NCI-H82 (cell line): ENCODE measurements around the gene RNASE13.
A peak's percentile ranks its signal among the peaks of the same experiment; 100 is the strongest.

Experiments used
- DNase-seq: peaks from one replicate; lab custom pipeline; 2025; lab: John Stamatoyannopoulos, UW

Gene RNASE13, protein sequence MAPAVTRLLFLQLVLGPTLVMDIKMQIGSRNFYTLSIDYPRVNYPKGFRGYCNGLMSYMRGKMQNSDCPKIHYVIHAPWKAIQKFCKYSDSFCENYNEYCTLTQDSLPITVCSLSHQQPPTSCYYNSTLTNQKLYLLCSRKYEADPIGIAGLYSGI

DNA sequence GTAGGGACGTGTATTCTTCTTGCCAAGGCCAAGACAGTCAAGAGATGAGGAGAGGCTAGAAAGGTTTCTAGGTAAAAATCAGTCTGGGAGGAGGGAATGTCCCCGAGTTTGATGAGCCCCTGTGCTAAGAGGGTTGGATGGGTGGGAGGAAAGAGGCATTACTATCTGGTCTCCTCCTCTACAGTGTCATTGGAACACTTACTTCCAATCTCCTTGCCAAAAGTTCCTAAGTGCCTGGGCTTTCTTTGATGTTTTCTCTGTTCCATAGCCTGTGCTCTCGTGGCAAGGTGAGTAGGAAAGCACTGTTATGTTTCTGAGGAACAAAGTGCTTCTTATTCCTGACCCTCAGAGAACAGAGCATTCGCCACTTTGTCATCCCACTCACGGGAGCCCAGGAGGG, at the start of gene RNASE13:
RNASE13 (minus strand) TSS at position 101 of the 400 bp plus-strand sequence. CDS start 519 bp downstream, outside the sequence.
- DNase-seq: no peak

DNA sequence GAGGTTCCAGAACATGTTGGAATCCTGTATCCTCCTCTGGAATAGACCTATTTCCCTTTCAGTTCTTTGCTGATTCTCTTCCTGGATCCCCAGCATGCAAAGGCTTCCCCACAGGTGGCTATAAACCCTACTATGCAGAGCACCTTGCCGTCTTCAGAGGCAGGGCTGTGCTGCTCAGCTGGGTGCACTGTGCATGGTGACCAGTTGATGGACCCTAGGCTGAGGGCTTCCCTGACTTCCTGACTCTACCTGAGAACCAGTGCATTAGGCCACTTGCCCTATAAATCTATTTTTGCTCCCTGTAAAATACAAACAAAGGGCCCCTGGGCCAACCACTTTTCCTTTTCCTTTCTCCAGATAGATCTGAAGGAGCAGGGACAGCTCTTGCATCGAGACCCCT, 49.8 kb upstream of the RNASE13 start:
- no peak for DNase-seq

DNA sequence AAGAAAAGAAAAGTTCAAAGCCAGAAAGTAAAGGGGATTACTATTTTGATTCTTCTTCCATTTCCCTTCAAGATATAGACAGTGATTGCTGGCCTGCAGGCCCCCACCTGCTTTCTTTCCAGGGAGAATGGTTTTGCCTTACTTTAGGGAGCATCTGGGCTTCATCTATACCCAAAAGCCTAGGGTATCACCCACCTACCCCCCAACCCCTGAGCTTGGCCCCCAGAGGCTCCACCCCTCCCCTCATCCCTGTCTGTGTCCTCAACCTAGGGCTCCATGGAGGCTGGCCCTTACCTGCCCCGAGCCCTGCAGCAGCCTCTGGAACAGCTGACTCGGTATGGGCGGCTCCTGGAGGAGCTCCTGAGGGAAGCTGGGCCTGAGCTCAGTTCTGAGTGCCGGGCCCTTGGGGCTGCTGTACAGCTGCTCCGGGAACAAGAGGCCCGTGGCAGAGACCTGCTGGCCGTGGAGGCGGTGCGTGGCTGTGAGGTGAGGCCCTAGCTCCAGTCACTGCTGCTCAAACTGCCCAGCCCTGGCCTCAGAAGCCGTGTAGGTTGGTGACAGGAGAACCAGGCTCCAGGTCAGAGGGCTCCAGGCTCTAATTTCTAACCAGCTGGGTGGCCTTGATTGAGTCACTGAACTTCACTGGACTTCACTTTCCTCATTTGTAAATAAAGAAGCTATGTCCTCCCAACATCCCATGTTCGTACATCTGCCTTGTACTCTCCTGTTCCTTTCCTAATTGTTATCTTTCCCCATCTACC, 49.1 kb upstream of the RNASE13 start:
- no peak for DNase-seq

DNA sequence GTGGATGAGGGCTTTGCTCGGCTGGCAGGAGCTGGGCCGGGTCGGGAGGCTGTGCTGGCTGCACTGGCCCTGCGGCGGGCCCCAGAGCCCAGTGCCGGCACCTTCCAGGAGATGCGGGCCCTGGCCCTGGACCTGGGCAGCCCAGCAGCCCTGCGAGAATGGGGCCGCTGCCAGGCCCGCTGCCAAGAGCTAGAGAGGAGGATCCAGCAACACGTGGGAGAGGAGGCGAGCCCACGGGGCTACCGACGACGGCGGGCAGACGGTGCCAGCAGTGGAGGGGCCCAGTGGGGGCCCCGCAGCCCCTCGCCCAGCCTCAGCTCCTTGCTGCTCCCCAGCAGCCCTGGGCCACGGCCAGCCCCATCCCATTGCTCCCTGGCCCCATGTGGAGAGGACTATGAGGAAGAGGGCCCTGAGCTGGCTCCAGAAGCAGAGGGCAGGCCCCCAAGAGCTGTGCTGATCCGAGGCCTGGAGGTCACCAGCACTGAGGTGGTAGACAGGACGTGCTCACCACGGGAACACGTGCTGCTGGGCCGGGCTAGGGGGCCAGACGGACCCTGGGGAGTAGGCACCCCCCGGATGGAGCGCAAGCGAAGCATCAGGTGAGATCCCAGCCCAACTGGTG, 47.0 kb upstream of the RNASE13 start:
- no peak for DNase-seq

DNA sequence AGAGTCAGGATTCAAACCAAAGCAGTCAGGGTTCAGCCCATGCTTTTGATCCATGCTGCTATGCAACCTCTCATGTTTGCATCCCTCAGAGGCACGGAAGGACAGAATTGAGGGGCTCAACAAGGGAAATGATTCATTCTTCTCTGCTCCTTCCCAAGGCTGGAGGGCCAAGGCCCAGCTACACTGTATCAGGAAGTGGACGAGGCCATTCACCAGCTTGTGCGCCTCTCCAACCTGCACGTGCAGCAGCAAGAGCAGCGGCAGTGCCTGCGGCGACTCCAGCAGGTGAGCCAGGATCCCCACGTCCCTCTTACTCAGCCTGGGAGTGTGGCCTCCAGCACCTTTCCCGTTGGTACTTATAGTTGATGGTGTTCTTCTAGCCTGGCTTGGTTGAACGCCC, 44.1 kb upstream of the RNASE13 start:
- no peak for DNase-seq

DNA sequence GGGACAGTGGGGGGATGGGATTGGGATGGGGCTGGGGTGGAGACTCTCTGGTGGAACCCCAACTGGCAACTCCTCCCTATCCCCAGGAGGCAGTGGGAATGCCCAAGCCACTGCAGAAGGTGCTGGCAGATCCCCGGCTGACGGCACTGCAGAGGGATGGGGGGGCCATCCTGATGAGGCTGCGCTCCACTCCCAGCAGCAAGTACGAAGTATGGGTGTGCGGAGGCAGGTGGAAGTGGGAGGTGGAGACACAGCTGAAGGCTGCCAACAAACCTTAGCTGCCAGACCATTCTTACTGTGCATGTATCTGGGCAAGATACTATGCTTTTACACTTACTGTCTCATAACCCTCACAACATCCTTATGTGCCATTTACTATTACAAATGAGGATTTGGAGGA, 43.7 kb upstream of the RNASE13 start:
- DNase-seq: no peak

DNA sequence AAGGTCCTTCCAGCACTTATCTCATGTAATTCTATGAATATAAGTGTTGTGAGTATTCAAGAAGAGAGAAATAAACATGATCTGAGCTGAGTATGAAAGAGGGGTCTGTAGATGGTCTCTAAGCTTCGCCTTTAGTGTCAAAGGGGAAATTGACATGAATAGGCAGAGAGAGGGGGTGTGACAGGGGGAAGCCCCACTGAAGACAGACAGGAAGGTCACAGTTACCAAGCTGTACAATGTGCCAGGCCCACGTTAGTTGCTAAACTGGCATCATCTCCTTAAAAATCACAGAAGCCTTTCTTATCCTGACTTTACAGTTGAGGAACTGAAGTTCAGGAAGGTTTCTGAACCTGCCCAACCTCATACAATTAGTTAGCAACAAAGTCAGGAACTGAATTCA, 43.1 kb upstream of the RNASE13 start:
- no peak for DNase-seq

DNA sequence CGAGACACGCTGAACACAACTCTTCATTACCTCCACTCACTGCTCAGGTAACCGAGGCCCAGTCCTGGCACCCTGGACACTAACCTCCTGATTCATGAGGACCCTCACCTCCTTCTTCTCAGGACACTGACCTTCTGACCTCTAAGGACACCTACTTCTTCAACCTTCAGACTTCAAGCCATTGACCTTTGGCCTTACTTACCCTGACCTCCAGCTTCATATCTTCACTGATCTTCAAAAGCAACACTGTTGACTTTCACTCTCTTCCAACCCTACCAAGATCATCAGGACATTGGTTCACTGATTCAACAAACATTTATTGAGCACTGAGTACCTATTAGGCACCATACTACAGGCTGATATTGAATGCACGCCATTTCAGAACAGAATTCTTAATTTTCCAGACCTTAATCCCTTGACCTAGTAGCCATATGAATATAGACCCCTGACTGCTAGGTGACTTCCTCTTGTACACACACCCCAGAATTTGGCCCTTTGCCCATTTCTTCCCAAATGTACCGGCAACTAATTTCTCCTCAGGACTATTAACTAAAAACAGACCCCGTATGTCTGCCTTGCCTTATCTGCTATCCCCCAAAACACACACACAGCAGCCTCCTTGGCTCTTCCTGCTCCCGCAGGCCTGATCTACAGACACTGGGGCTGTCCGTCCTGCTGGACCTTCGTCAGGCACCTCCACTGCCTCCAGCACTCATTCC, 41.3 kb upstream of the RNASE13 start:
- DNase-seq: no peak

DNA sequence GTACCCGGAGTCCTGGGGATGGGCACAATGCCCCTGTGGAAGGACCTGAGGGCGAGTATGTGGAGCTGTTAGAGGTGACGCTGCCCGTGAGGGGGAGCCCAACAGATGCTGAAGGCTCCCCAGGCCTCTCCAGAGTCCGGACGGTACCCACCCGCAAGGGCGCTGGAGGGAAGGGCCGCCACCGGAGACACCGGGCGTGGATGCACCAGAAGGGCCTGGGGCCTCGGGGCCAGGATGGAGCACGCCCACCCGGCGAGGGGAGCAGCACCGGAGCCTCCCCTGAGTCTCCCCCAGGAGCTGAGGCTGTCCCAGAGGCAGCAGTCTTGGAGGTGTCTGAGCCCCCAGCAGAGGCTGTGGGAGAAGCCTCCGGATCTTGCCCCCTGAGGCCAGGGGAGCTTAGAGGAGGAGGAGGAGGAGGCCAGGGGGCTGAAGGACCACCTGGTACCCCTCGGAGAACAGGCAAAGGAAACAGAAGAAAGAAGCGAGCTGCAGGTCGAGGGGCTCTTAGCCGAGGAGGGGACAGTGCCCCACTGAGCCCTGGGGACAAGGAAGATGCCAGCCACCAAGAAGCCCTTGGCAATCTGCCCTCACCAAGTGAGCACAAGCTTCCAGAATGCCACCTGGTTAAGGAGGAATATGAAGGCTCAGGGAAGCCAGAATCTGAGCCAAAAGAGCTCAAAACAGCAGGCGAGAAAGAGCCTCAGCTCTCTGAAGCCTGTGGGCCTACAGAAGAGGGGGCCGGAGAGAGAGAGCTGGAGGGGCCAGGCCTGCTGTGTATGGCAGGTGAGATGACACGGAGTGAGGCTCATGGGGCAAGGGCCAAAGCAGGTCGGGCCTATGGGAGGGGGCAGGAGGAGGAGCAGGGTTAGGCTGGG, 40.0 kb upstream of the RNASE13 start:
- no peak for DNase-seq

DNA sequence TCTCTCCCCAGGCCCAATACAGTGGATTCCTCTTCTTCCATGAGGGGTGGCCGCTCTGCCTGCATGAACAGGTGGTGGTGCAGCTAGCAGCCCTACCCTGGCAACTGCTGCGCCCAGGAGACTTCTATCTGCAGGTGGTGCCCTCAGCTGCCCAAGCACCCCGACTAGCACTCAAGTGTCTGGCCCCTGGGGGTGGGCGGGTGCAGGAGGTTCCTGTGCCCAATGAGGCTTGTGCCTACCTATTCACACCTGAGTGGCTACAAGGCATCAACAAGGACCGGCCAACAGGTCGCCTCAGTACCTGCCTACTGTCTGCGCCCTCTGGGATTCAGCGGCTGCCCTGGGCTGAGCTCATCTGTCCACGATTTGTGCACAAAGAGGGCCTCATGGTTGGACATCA, 39.3 kb upstream of the RNASE13 start:
- DNase-seq: no peak

DNA sequence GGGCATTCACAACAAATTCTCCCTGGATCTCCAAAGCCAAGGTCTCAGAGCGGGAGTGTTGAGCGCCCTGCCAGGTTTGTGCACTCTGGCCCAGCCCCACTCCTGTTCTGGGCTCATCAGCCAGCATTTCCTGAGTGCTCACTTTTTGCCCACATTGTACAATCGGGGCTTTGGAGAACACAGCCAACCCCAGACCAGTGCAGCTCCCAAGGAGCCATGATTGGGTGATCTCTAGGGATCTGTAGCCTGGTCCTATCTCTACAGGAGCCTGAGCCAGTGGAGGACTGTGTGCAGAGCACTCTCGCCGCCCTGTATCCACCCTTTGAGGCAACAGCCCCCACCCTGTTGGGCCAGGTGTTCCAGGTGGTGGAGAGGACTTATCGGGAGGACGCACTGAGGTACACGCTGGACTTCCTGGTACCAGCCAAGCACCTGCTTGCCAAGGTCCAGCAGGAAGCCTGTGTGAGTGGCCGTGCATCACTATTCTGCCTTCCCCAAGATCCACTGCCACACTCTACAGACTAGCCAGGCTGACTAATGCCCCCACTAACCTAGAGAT, 38.3 kb upstream of the RNASE13 start:
- no peak for DNase-seq

DNA sequence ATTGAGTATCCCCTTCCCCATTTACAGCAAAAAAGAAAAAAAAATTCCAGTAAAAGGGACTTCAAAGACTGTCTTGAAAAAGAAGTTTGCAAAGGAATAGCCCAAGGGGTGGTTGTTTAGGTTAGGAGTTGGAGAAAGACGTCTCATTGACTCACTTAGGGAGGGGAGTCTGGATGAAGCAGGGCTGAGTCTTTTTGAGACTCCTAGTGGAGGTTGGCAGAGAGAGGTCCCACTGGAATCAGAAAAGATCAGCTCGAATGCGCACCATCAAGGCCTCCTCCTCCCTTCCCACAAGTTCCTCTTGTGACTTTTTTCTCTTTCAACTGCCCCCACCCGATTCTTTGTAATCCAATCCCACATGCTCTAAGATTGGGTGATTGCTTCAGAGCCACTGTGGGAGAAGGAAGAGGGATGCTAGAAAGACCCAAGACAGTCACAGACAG, 37.4 kb upstream of the RNASE13 start:
- no peak for DNase-seq

DNA sequence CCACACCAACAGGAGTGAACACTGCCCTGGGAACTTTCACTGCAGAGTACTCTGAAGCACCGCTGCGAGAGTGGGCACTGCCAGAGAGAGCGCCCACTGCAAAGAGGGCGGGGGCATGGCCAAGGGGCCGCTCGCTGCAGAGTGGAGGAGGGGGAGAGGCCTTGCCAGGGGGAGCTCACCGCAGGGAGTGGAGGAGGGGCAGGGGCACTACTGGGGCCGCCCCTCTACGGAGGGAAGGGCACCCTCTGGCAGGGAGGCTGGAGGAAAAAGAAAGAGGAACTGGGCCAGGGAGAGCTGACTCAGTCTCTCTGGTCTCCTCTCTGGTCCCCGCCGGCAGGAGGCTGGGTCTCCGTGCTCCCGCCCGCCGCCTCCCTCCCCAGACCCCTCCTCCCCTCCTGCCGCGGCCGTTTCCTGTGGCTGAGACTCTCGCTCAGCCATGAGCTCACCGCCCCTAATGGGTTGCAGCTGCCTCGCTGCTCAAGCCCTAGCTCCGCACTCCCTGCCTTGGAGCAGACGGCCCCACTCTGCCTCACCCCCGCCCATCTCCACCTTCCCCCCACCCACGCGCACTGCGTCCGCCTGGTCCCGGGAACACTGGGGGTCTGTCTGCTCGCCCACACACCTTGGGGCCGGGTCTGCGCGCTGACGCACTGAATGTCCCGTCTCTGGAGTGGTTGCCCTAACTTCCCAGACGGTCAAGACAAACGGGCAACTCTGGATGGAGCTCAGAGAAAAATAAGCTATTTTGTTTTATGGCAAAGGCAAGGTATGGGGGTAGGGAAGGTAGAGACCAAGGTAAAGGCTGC, 36.8 kb upstream of the RNASE13 start:
- peak; percentile 85 for DNase-seq

DNA sequence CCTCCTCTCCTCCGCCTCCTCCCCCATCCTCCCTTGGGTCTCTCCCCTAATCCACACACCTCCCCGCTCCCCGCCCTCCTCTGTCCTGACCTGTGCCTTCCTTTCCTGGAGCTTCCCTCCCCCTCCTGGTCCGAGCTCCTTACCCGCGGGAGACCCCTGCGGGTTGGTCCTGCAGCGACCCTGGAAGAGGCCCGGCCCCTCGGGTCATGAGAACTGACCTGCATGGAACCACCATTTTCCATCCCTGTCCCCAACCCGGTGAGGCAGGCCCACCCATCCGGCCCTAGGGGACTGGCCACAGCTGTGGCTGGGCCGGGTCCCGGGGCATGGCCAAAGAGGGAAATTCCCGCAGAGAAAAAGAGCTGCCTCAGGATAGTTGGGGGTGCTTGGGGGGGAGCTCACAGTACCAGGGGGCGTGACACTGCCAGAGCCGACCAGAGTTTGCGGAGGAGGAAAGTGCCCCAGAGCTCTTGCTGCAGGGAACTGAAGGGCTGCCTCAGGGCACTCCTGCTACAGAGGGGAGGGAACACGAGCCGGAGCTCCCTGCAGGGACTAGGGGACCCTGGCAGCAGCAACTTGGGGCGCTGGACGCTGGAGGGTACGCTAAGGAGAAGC, 36.1 kb upstream of the RNASE13 start:
- peak; percentile 49 for DNase-seq

DNA sequence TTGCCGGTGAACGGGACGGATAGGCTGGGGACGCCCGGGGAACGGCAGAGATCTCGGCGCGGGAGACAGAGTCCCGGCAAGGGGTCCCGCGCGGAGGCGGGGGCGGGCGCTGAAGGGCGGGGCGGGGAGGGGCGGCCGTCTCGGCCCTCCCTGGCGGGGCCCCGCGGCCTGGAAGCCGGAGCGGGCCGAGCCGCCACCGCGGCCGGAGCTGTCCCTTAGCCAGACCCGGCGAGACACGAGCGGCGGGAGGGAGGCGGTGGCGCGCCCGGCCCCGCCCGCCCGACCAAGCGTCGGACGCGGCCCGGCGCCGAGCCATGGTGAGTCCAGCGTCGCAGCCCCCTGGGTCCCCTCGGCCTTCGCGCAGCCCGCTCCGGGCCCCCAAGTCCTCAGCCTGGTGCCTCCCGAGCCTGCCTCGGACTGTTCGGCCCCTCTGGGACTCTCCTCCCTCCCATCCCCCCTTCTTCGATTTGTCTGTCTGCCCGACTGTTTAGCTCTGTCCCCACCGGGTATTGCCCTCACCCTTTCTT, 35.5 kb upstream of the RNASE13 start, which contains the start of gene ARHGEF40:
ARHGEF40 (plus strand) TSS at position 222 of the 527 bp plus-strand sequence; CDS start at position 315, 93 bp downstream.
- peak; percentile 47 for DNase-seq

DNA sequence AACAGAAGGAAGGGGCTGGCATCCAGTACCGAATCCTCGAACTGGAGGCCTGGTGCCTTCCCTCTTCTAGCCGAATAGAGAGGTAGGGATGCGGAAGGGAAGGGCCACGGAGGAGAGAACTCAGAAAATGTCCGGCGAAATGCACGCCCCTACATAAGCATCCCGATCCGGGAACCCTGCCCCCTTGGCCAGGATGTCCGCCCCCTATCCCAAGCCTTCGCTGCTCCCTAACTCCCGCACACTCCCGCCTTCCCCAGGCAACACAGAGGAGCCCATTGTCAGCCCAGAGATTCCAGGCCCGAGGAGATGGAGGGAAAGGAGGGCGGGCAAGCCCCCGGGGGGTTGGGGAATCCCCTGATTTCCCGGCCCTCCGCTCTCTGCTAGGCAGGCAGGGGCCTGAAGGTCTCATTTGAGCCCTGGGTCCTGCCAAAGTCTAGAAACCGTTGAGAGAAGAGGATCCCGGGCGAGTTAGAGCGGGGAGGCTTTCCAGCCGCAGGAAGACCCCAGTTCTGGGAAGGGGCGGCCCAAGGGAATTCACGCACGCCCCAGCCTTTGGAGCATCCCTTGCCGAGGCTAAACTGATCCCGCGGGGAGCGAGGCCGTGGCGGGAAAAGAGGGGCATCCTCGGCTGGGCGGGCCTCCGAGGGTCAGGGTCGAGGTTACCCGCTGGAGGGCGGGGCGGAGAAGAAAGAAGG, 34.9 kb upstream of the RNASE13 start:
- peak; percentile 47 for DNase-seq

DNA sequence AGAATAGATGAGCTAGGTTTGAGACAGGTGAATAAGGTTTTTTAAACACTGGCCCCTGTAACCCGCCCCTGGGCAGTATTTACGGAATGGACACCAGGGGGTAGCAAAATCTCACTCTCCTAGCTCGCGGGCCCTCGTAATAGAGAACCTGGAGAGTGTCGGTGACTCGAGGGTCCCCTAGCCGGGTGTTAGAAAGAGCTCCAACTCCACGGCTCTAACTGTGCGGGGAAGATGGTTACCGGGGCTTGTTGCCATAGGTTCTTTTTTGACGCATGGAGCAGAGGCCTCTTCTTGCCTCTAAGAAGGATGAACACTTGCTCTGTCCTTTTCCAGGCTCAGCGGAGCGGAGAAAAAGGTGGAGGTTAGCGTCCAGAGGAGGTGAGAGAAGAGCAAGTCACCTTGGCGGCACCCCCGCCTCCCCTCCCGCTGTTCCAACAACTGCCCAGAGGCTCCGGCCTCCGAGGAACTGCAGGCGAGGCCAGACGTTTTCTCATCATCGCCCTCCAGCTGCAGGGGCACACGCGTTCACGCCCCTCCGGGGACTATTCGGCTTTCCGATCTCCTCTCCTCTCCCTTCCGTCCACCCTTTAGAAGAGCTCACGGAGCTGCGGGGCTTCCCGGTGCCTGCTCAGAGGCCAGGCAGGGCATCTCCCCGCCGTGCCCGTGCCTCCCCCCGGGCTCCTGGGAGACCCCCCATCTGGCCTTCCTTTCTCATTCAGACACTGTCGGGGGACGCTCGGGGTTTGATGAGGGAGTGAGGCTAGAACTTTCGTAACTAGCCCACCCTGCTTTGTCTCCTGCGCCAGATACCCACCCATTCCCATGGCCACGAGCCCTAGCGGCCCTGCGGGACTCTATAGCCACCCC, 34.1 kb upstream of the RNASE13 start:
- peak; percentile 85 for DNase-seq

DNA sequence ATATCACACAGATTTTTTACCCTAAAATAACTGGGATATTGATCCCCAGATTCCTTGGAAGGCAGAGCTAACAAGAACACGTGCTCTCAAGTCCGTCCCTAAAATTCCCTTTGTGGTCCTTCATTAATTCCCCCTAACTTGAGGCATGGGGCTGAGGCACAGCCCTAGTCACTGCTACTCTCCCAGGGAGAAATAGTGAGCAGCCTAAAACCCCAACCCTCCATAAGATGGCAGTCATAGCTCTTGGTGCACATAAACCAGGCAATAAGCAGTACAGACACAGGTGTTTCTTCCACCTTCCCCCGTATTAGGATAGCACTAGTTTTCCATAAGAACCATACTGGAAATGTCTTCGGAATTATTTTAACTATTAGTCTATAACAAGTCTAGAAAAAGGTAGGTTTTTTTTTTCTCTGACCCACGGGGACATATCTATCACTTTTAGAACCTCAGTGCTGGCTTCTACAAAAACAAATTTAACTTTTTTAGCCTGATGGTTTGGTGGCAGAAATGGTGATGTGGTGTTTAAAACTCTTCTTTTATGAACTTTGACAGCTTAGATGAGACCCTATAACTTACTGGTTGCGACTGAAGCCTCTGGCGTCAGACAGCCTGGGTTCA, 32.4 kb upstream of the RNASE13 start:
- DNase-seq: peak; percentile 43
